SU-DHL-6 (cell line): ENCODE results near the gene ORC3.

Experiments
- EZH2phosphoT487 ChIP-seq: fragments of 200-600 bp; sonication (generic), shearing (Covaris generic); conservative IDR thresholded peaks from 2 replicates; pipeline ENCODE4 v1.6.1; 2018; ENCODE audit warnings: mild to moderate bottlenecking, antibody characterized with exemption, low read length, moderate library complexity, mixed read lengths
- TF ChIP-seq, protein P1 (sequence below): fragments of 200-600 bp; sonication (generic); IDR thresholded peaks from one replicate; pipeline ENCODE4 v1.5.1; 2017; ENCODE audit warnings: antibody characterized with exemption, mild to moderate bottlenecking, low read length, moderate library complexity; ENCODE audit not compliant: insufficient read depth, poor library complexity, severe bottlenecking

DNA sequence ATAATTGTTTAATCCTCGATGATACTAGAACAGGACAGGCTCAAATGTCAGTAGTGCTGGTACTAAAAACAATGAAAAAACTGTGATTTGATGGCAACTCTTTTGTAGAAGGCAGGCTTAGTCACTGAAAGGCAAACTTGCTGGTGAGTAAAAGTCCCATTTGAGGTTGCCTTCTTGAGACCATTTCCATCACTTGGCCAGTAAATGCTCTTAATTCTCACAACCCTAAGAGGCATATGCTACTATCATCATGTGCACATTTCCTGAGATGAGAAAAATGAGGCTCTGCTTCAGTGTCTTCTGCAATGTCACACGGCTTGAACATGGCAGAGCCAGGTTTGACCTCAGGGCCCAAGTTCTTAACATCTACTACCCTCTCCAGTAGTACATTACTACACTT, 102.2 kb downstream of the ORC3 start:
- no peak for TF ChIP-seq EZH2phosphoT487
- TF ChIP-seq, protein P1, sequence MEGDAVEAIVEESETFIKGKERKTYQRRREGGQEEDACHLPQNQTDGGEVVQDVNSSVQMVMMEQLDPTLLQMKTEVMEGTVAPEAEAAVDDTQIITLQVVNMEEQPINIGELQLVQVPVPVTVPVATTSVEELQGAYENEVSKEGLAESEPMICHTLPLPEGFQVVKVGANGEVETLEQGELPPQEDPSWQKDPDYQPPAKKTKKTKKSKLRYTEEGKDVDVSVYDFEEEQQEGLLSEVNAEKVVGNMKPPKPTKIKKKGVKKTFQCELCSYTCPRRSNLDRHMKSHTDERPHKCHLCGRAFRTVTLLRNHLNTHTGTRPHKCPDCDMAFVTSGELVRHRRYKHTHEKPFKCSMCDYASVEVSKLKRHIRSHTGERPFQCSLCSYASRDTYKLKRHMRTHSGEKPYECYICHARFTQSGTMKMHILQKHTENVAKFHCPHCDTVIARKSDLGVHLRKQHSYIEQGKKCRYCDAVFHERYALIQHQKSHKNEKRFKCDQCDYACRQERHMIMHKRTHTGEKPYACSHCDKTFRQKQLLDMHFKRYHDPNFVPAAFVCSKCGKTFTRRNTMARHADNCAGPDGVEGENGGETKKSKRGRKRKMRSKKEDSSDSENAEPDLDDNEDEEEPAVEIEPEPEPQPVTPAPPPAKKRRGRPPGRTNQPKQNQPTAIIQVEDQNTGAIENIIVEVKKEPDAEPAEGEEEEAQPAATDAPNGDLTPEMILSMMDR, result no peak
